ENCODE measurements around the gene COX10.
A peak's percentile ranks its signal among the peaks of the same experiment; 100 is the strongest.
"Not testable (repeated sequence)": the region's sequence is repeated elsewhere in the genome, so short reads cannot be mapped to it uniquely, and the experiment has no call there.

The COX10 gene

GRCh38 chr17:14069251-14070021, at the start of gene COX10:
Gene COX10 (plus strand): TSS chr17:14069504. CDS start chr17:14069606, 102 bp downstream.
- peak; percentile 57 for DNase-seq

GRCh38 chr17:14021651-14022294, 47.5 kb upstream of the COX10 start:
- DNase-seq = not testable (repeated sequence)

GRCh38 chr17:14029755-14030154, 39.5 kb upstream of the COX10 start:
- DNase-seq = not testable (repeated sequence)

DNA sequence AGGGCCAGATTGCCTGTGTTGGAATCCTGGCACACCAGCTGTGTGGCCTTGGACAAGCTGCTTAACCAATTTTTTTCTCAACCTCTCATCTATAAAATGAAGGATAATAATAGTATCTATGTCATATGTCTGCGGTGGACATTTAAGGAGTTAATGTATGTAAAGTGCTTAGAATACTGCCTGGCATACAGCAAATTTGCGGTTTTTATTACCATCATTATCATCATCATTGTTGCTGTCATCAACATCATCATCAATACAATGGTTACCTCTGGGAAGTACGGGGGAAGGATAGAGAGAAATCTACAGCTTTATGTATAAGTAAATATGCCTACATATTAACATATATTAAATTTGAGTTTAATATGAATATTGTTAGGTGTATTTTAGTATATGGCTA, 37.1 kb upstream of the COX10 start:
- DNase-seq = no peak

GRCh38 chr17:14033166-14033565, 36.1 kb upstream of the COX10 start:
- DNase-seq = no peak

DNA sequence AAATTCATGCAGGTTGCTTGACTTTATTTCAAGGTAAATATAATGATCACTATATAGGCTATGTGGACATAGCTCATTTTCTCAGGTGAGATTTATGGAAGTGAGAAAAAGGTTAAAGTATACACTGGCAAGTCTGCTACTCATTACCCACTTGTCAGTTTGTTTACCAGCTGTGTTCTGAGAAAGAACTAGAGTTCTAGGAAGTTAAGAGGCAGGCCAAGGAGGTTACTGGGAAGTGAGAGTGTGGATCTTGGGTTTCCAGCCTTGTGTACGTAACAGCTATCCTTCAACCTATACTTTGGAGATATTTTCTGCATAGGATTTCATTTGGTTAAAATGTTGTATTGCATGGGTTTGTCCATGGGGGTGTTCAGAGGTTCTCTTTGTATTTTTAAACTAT, 31.9 kb upstream of the COX10 start:
- DNase-seq = no peak

DNA sequence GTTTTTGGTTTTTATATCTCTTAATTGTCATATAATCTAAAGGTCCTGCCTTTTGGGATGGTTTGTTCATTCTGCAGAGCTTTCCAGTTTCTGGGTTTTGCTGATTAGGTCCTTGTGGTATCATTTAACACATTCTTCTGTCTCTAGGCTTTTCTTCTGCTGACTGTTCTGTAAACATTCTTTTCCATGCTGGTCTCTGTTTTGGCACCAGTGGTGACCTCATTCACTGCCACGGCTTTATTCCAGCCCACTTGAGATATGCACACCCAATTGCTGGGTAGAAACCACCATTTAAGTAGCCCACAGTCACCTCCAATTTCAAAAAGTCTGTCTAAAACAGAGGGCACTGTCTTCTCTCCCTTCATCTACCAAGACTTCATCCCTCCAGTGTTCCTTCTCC, 31.1 kb upstream of the COX10 start:
- DNase-seq = no peak

DNA sequence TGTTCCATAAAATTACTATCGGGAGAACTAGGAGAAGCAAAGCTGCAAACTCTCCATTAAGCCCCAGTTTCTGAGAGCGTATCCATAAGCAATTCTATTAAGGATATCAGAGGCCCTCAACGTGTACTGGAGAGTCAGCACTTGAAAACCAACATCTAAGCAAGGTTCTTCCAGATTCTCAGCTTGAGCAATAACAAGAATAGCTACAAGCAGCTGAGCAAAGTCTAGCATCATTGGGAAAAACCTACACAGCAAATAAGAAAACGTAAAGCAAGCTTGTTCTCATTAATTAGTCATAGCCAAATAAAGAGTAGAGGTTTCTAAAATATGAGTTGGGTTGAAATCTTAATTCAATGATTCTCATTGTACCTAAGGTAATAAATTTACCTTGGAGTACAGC, 26.9 kb upstream of the COX10 start:
- no peak for DNase-seq

GRCh38 chr17:14044702-14045101, 24.6 kb upstream of the COX10 start:
- no peak for DNase-seq

DNA sequence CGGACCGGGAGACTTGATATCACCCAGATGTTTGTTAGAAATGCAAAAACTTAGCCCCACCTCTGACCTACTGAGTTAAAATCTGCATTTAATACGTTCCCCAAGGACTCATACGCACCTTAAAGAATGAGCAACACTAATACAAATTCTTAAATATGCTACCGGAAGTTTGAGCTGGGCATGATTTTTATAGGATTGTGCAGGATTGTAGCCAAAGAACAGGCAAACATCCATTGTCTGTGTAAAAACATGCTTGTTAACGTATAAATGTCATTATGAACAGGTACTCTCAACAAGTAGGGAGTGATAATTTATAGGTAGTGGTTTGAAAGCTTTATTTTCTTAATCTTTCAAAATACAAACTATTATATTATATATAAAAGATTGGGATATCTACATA, 22.3 kb upstream of the COX10 start:
- no peak for DNase-seq

DNA sequence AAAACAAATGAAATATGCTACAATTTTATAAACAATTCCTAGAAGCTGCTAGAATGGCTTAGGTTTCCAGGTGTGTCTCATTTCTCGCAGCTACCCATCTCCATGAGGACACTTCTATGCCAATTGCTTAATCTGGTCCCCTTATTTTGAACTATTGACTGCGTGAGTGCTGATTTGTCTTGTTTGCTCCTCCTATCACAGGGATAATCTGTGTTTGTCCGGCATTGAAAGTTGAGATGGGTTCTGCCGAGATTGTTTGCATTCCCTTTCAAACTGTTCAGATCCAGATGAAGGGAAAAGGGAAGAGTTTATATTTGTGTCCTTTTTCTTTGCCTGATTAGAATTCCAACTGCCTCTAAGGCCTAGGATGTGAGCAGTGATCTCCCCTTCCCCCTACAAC, 21.7 kb upstream of the COX10 start:
- DNase-seq = no peak

- no peak for DNase-seq
Observed at GRCh38 chr17:14048169-14048568, 21.1 kb upstream of the COX10 start.

GRCh38 chr17:14050616-14051015, 18.7 kb upstream of the COX10 start:
- no peak for DNase-seq

DNA sequence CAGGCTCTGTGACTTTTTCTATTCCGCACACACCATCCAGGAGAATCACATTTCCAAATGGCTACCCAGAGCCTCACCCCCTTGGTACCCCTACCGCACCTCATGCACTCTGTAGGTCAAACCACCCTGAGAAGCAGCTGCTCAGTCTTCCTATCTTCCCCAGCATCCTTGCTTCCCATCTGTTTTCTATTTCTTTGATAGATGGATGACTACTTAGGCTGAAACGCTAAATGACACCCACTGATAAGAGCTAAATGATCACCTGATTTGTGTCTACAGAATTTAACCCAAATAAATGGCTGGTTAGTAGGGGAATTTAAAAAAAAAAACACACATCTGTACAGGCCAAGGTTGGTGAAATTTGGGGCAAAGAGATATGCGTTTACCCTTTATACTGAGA, 17.6 kb upstream of the COX10 start:
- no peak for DNase-seq

GRCh38 chr17:14052886-14053615, 16.3 kb upstream of the COX10 start:
- DNase-seq = no peak

DNA sequence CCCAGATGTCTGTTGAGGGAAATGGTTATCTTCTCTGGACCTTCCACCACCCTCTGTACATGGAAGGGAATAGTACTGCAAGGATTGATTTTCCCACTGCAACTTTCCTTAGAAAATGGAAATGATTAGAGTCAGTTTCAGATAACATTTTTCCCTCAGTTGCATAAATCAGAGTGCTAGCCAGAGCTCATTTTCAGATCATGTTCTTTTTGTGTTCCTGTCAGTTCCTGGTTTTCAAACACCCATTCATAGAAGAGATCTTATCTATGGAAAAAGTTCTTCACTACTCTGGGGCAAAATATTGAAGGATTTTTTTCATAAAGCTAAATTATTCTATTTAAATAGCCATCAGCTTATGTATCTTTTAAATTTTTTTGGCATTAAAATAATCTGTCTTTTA, 11.7 kb upstream of the COX10 start:
- no peak for DNase-seq

- DNase-seq = no peak
Observed at GRCh38 chr17:14058051-14058450, 11.3 kb upstream of the COX10 start.

GRCh38 chr17:14060706-14061105, 8.6 kb upstream of the COX10 start:
- no peak for DNase-seq

GRCh38 chr17:14061666-14062560, 7.4 kb upstream of the COX10 start:
- DNase-seq = no peak

- DNase-seq = no peak
Observed at GRCh38 chr17:14067347-14067746, 2.0 kb upstream of the COX10 start.

GRCh38 chr17:14068542-14069250, 608 bp upstream of the COX10 start:
- DNase-seq = no peak

GRCh38 chr17:14070344-14070984, 1.2 kb downstream of the COX10 start:
- DNase-seq = no peak

Data from NCI-H1694 treated with DMSO at 0.1 percent for 48 hours (cell line).